SIG-M5 (cell line): ENCODE results near the gene RAD51B.
"Not testable (repeated sequence)": the region's sequence is repeated elsewhere in the genome, so short reads cannot be mapped to it uniquely, and the experiment has no call there.

Experiments used
- DNase-seq: peaks from one replicate; lab custom pipeline; 2025; lab: John Stamatoyannopoulos, UW

The RAD51B gene

GRCh38 chr14:67949771-67950170 is 130.2 kb downstream of the RAD51B start:
- no peak for DNase-seq

GRCh38 chr14:67950386-67950785 is 130.8 kb downstream of the RAD51B start:
- no peak for DNase-seq

GRCh38 chr14:67951529-67952135 is 132.1 kb downstream of the RAD51B start:
- no peak for DNase-seq

GRCh38 chr14:67952381-67952780 is 132.8 kb downstream of the RAD51B start:
- DNase-seq = no peak

DNA sequence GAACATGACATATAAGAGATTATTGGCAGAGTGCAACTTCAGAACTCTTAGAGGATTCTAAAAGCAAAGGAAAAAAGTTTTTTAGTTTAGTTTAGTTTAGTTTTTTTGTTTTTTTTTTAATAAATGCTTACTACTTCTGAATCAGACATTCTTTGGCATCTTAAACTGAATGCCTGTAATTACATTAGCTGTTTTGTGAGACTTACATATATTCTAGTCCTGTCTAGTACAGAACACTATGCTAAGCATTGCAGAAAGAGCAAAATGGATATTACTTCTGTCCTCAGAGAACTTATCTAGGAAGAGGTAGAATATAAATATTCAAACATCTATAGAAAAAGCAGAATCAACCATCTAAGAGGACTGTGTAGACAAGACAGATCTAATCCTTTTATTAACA is 133.2 kb downstream of the RAD51B start:
- no peak for DNase-seq

DNA sequence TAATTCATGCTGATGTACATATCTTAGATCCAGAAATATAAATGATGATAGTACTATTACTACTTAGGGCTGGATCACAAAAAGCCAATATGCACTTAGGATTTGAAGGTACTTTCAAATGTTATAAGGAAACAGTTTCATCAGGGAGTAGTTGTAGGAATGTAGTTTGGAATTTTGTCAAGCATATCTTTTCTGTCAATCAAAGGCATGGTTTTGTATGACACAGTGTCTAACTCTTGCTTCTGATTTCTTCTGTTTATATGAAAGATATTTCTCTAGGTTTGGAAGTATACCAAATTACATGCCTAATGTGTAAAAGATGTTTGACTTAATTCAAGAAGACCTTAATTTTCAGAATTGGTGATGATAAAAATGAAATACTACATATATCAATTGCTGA is 135.7 kb downstream of the RAD51B start:
- no peak for DNase-seq

GRCh38 chr14:67957946-67958345 is 138.4 kb downstream of the RAD51B start:
- DNase-seq = no peak

- DNase-seq = no peak
Observed at GRCh38 chr14:67961676-67962075, 142.1 kb downstream of the RAD51B start.

- DNase-seq = peak; percentile 89
Observed at GRCh38 chr14:67962215-67962644, 142.7 kb downstream of the RAD51B start.

GRCh38 chr14:67963545-67963944 is 144.0 kb downstream of the RAD51B start:
- DNase-seq = no peak

- DNase-seq = no peak
Observed at GRCh38 chr14:67963960-67964812, 144.6 kb downstream of the RAD51B start.

DNA sequence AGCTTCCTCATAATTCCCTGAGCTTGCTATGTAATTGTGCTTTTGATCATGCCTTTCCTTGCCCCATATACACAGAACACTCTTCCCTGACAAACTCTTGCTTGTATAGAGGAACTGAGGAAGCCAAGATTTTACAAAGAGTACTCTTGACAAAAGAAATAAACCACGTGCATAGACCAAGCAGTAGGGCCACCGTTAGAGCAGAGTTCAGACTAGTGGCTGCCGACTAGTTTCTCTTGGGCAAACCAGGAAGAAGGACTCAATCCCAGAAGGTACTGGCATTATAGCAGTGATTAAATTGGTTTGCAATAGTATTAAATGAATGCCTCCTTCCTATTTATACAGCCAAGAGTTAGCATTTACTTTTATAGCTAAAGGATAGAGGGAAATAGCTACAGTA is 146.1 kb downstream of the RAD51B start:
- no peak for DNase-seq

DNA sequence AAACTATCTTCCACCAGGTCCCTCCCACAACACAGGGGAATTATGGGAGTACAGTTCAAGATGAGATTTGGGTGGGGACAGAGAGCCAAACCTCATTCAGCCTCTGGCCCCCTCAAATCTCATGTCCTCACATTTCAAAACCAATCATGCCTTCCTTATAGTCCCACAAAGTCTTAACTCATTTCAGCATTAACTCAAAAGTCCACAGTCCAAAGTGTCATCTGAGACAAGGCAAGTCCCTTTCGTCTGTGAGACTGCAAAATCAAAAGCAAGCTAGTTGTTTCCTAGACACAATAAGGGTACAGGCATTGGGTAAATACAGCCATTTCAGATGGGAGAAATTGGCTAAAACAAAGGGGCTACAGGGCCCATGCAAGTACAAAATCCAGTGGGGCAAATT is 147.6 kb downstream of the RAD51B start:
- no peak for DNase-seq

DNA sequence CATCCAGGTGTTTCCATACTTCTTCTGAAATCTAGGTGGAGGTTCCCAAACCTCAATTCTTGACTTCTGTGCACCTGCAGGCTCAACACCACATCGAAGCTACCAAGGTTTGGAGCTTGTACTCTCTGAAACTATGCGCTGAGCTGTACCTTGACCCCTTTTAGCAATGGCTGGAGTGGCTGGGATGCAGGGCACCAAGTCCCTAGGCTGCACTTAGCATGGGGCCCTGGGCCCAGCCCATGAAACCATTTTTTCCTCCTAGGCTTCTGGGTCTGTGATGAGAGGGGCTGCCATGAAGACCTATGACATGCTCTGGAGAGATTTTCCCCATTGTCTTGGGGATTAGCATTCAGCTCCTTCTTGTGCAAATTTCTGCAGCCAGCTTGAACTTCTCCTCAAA is 148.4 kb downstream of the RAD51B start:
- DNase-seq = not testable (repeated sequence)

GRCh38 chr14:67970923-67971322 is 151.3 kb downstream of the RAD51B start:
- DNase-seq = no peak

- DNase-seq = no peak
Observed at GRCh38 chr14:67971627-67972625, 152.3 kb downstream of the RAD51B start.

- DNase-seq = no peak
Observed at GRCh38 chr14:67973436-67973835, 153.9 kb downstream of the RAD51B start.

GRCh38 chr14:67975470-67975869 is 155.9 kb downstream of the RAD51B start:
- DNase-seq = no peak

DNA sequence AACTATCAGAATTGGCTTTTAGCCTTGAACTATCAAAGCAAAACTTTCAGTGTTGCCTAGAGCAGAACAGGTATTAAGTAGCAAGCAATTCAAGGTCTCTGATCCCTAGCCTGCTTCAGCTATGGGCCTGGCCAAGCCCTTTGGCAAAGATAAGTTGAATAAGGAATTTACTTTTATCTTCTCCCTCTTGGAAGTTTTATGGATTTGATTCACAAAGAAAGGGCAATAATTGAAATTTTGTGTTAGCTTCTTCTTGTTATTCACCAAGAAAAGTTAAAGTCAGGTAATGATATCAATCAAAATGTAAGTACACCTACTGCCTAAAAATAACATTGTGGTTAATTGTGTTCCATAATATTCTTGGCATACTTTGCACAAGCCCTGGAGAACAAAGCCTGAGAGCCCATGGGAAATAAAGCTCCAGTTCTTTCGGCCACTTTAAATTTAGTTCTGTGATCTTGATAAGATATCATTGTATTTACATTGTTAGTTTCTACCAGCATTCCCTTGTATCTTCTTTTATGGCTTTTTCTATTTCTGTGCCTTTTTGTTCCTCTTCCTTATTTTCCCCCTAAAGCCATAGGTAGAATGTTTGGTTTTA is 158.0 kb downstream of the RAD51B start:
- no peak for DNase-seq

GRCh38 chr14:67978749-67979148 is 159.2 kb downstream of the RAD51B start:
- no peak for DNase-seq

- DNase-seq = no peak
Observed at GRCh38 chr14:67982711-67983608, 163.4 kb downstream of the RAD51B start.
